ENCODE data around the gene CDH4. TPM values are rescaled to one million over a fixed set of nuclear protein-coding genes. Genes with fewer than 3 reads are reported as not detected.

CDH4 gene
- total and polyA plus RNA-seq, 2 donors (not counting 3 experiments of a cell fraction or from before 2014, with no cell fraction given), result 0.17 to 0.51 TPM

- H3K4me3 ChIP-seq (replicated peaks in 1 of 3; ENCODE audit: insufficient read depth in 1 of 3, low read depth in 1 of 3, low read length in 3 of 3), result no peak overlapping the region
- H3K79me2 ChIP-seq (ENCODE audit: control insufficient read depth, insufficient read depth, low read length), result no peaks in the 10 kb centered on the region
- H2AFZ ChIP-seq (ENCODE audit: low read depth, low read length), result no peak overlapping the region
- DNase-seq (ENCODE audit: low read depth, low spot score) (no peak), FAIRE-seq (no peak)
- no peaks in the 10 kb centered on the region for H3K36me3 ChIP-seq (ENCODE audit: control insufficient read depth in 2 of 2, extremely low read depth in 1 of 2, insufficient read depth in 2 of 2, low read length in 2 of 2)
- no peaks in the 10 kb centered on the region for H4K20me1 ChIP-seq (replicated peaks; ENCODE audit: control insufficient read depth, extremely low read depth, insufficient read depth, low read length)
- no peaks in the 10 kb centered on the region for H3K9me1 ChIP-seq (replicated peaks; ENCODE audit: control insufficient read depth, extremely low read depth, insufficient read depth, low read length)
- no peaks in the 10 kb centered on the region for H3K27me3 ChIP-seq (ENCODE audit: control insufficient read depth in 2 of 2, insufficient read depth in 2 of 2, low read length in 2 of 2)
- no peak overlapping the region for H3K9ac ChIP-seq (replicated peaks; ENCODE audit: extremely low read depth, insufficient read depth, low read length)
- H3K9me3 ChIP-seq (replicated peaks; ENCODE audit: control insufficient read depth, insufficient read depth, low read length), result no peaks in the 10 kb centered on the region
- no peak overlapping the region for H3K27ac ChIP-seq (ENCODE audit: insufficient read depth, low read depth, low read length)
- no TSS peak for BruUV-seq (replicated peaks)
- dilution Hi-C loops (cut with MboI; ENCODE audit: extremely low pct_ligation_motif_present, low sequenced_read_pairs) (no loop called here), intact Hi-C loops (cut with micrococcal nuclease) (no loop called here)
- H3K4me1 ChIP-seq (ENCODE audit: control insufficient read depth, extremely low read depth, insufficient read depth, low read length), result no peaks in the 10 kb centered on the region
- H3K4me2 ChIP-seq (ENCODE audit: insufficient read depth, low read length), result no peak overlapping the region
- ChIA-PET POLR2A (no interaction called here), CTCF (no interaction called here)
- TF ChIP-seq POLR2A (IDR thresholded peaks at IDR 0.05; ENCODE audit: low read depth, low read length) (no peak), EZH2 (IDR thresholded peaks at IDR 0.05; ENCODE audit: borderline replicate concordance, low read depth, low read length, severe bottlenecking) (no peak), GATA2 (IDR thresholded peaks at IDR 0.05; ENCODE audit: insufficient read depth, insufficient read length, low read depth, low read length) (no peak), FOS (IDR thresholded peaks at IDR 0.05; ENCODE audit: borderline replicate concordance, insufficient read depth, low read length) (no peak), JUN (IDR thresholded peaks at IDR 0.05; ENCODE audit: borderline replicate concordance, insufficient read depth, insufficient read length, low read depth) (no peak), MYC (IDR thresholded peaks at IDR 0.05; ENCODE audit: low read depth, low read length) (no peak), POLR2AphosphoS5 (IDR thresholded peaks at IDR 0.05; ENCODE audit: insufficient read depth, low read depth, low read length) (no peak), CTCF (IDR thresholded peaks at IDR 0.05; ENCODE audit: extremely low read depth in 1 of 2, insufficient read depth in 1 of 2, low read depth in 1 of 2, low read length in 2 of 2) (no peak)
- TF ChIP-seq, protein P1, sequence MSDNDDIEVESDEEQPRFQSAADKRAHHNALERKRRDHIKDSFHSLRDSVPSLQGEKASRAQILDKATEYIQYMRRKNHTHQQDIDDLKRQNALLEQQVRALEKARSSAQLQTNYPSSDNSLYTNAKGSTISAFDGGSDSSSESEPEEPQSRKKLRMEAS (IDR thresholded peaks at IDR 0.05; ENCODE audit: insufficient read depth, insufficient read length), result no peak
These were observed 49.9 kb downstream of the CDH4 start for GRCh38 chr20:61301711-61302525.

Measured in endothelial cell of umbilical vein (primary cell).